Stimulated activated CD8-positive, alpha-beta memory T cell treated with anti-CD3 and anti-CD28 coated beads, Interleukin-7, amount 100 ng/mL, for 24 hours (primary cell): ENCODE results near the gene ICAM4.

Experiments
- DNase-seq: peaks from one replicate; pipeline ENCODE4 v3.0.0-alpha.2; 2020; ENCODE audit warnings: low read depth

ICAM4 gene

DNA sequence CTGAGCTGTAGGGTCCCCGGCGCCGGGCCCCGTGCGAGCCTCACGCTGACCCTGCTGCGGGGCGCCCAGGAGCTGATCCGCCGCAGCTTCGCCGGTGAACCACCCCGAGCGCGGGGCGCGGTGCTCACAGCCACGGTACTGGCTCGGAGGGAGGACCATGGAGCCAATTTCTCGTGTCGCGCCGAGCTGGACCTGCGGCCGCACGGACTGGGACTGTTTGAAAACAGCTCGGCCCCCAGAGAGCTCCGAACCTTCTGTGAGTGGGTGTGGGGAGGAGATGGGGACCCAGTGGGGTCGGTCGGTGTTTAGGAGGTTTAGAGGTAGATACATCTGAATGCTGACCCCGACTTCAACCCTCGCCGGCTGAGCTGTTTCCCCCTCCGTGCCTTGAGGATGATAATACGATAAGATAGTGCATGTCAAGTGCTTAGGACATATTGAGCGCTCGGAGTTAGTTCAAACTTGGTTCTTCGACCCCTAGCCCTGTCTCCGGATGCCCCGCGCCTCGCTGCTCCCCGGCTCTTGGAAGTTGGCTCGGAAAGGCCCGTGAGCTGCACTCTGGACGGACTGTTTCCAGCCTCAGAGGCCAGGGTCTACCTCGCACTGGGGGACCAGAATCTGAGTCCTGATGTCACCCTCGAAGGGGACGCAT is 4.9 kb downstream of the ICAM4 start:
- no peak for DNase-seq

DNA sequence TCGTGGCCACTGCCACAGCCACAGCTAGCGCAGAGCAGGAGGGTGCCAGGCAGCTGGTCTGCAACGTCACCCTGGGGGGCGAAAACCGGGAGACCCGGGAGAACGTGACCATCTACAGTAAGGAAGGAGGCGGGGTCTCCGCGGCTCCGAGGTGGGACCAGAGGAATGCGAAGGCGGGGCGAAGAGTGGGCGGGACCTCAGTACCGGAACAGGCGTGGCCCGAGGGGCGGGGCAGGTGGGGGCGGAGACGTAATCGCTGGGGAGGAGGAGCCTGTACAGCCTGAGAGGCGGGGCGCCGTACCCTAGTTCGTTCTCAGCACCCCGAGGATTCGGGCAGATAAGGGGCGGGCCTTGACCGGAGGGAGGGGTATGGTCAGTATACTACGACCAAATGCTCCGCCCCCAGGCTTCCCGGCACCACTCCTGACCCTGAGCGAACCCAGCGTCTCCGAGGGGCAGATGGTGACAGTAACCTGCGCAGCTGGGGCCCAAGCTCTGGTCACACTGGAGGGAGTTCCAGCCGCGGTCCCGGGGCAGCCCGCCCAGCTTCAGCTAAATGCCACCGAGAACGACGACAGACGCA is 5.5 kb downstream of the ICAM4 start:
- DNase-seq = peak; percentile 56

DNA sequence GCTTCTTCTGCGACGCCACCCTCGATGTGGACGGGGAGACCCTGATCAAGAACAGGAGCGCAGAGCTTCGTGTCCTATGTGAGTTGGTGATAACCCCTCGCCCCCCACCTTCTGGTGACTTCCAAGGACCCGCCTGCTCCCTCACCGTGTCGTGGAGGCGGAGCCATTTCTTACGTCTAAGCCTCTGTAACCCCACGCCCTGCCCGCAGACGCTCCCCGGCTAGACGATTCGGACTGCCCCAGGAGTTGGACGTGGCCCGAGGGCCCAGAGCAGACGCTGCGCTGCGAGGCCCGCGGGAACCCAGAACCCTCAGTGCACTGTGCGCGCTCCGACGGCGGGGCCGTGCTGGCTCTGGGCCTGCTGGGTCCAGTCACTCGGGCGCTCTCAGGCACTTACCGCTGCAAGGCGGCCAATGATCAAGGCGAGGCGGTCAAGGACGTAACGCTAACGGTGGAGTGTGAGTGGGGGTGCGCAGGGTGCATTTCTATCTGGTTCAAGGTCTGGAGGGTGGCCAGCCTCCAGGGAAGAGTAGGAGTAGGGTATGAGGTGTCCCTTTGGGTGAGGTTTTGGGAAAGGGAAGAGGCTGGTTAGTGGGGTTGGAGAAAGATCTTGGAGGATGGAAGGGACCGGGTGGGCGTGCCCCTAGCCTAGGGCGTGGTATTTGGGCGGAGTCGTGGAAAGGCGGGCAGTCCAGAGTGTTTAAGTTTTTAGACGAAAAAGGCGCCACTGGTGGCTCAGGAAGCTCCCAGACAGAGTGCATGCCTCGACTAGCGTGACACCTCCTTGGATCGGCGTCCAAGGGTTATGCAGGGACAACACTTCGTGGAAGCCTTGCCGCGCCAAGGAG is 6.3 kb downstream of the ICAM4 start:
- DNase-seq = no peak

DNA sequence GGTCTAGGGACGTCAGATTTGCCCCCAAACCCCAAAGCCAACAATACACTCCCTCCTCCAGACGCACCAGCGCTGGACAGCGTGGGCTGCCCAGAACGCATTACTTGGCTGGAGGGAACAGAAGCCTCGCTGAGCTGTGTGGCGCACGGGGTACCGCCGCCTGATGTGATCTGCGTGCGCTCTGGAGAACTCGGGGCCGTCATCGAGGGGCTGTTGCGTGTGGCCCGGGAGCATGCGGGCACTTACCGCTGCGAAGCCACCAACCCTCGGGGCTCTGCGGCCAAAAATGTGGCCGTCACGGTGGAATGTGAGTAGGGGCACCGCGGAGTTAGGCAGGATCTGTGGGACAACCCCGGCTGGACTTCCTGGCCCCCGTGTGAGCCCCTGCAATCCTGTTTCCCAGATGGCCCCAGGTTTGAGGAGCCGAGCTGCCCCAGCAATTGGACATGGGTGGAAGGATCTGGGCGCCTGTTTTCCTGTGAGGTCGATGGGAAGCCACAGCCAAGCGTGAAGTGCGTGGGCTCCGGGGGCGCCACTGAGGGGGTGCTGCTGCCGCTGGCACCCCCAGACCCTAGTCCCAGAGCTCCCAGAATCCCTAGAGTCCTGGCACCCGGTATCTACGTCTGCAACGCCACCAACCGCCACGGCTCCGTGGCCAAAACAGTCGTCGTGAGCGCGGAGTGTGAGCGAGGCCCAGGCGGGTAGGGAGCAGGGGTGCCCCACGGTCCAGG is 7.0 kb downstream of the ICAM4 start:
- no peak for DNase-seq

DNA sequence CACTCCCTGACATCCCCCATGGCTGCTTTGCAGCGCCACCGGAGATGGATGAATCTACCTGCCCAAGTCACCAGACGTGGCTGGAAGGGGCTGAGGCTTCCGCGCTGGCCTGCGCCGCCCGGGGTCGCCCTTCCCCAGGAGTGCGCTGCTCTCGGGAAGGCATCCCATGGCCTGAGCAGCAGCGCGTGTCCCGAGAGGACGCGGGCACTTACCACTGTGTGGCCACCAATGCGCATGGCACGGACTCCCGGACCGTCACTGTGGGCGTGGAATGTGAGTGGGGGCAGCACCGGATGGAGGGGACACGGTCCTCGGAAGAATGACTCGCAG is 7.6 kb downstream of the ICAM4 start:
- DNase-seq = no peak

DNA sequence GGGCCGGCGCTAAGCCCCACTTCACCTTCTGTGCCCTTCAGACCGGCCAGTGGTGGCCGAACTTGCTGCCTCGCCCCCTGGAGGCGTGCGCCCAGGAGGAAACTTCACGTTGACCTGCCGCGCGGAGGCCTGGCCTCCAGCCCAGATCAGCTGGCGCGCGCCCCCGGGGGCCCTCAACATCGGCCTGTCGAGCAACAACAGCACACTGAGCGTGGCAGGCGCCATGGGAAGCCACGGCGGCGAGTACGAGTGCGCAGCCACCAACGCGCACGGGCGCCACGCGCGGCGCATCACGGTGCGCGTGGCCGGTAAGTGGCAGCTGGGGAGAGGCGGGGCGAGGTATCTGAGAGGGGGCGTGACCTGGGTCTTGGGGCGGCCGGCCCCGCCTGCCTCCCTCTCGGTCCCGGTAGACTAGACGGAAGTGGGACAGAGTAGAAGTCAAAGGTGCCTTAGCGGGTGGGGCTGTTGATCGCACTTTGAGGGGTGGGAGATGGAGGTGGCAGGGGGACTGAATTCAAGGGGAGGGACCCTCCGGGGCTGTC is 8.6 kb downstream of the ICAM4 start:
- no peak for DNase-seq

DNA sequence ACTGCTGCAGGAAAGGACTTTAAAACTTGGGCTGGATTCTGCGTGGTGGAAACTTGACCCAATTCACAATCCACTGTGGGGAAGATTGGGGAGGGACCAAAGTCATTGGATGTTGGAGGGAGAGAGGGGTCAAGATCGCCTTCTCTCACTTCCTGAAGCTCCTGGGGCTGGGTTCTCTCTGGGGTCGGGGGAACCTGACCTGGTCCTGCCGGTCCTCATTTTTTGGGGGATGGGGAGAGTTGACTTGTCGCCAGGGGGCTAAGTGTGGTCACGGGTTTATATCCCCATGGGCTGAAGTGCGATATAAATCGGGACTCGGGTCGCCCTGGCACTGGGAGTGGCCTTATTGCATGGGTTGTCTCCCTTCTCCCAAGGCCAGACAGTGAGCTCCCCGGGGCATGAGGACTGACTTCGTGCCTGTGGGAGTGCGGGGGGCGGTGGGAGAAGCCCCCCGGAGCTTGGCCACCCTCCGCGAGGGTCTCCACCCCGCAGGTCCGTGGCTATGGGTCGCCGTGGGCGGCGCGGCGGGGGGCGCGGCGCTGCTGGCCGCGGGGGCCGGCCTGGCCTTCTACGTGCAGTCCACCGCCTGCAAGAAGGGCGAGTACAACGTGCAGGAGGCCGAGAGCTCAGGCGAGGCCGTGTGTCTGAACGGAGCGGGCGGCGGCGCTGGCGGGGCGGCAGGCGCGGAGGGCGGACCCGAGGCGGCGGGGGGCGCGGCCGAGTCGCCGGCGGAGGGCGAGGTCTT is 9.3 kb downstream of the ICAM4 start:
- no peak for DNase-seq

DNA sequence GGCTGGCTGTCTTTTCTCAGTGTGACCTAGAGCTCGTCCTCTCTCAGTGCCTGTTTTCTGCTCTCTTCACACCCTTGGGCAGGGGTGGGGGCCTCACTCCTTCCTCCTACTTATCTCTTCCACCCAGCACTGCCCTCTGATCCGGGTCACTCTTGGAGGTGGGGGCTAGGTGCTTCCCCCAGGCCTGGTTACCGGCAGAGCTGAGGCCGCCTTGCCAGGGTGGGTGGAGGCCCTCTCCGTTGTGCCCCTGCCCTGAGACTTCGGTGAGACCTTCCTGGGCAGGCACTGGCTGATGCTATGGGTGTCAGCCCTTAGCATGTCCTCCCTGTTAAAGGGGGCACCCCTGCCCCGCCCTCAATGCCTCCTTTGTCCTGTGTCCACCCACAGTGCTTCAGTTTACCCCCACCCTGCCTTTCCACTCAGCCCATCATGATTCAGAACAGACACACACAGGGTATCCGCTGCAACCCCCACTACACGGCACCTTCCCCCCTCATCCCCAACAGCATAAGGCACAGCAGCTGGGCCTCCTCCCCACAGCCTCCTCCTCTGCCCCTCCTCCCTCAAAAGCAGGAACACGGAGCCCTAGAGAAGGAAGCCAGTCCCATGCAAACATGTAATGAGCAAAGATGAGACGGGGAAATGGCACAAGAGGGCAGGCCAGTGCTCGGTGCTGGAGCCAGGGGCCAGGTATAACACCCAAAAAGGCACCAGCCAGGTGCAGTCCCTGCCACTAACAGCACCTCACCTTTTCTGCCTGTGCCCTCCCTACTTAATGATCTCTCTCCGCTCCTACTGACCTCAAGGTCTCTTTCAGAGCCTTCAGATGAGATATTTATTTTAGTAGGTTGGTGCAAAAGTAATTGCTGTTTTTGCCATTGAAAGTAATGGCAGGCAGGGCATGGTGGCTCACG is 13.0 kb downstream of the ICAM4 start:
- no peak for DNase-seq

DNA sequence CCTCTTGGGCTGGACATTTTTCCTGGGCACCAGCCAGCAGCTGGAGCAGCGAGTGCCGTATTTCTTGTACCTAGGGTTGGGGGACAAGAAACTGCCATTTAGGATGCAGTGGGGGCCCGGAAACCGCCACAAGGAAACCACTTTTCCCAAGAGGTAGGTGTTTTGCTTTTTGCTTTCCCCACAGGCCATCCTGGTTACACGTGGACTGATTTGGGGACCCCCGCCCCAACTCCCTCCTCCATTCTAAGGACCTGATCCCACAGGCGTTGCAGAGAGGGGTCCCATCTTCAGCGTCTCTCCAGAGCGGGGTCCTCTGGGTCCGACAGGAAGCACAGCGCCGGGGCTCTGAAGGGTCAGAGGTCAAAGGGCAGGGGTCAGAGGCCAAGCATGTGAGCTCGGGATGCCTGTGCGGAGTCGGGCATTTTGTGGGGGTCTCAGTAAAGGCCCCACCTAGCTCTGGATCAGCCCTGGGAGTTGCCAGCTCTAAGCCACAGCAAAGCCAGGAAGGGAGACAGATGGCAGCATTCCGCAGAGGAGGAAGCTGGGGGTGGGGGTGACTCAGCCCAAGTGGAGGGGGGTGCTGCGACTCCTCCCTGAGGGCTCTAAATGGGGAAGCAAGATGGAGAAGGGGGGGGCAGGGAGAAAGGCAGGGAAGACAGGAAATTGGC is 18.5 kb downstream of the ICAM4 start:
- DNase-seq = no peak

DNA sequence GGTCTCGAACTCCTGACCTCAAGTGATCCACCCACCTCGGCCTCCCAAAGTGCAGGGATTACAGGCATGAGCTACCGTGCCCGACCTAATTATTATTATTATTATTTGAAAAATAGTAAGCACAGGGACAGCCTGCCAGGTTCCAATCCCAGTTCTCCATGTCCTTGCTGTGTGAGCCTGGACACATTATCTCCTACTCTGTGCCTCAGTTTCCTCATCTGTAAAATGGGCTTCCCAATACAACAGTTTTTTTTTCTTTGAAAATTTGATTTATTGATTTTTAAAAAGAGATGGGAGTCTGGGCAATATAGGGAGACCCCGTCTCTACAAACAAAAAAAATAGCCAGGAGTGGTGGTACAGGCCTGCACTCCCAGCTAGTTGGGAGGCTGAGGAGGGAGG is 19.6 kb downstream of the ICAM4 start:
- DNase-seq = no peak

DNA sequence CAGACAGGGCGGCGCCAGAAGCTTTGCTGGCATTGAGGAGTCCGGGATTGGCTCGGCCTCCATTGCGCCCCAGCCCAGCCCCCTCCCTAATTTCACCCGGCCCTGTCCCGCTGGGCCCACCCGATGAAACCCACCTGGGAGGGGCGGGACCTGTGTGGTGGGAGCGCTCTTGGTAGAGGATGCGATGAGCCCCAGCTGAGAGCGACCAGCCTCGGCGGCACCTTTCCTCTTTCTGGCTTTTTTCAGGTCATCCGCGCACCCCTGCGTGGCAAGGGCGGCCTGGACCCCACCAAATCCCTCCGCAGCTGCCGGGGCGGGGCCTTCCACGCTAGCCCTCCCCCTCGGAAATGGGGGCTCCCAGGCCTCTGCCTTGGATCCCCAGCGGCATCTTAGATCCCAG is 22.7 kb downstream of the ICAM4 start, which contains the start of gene ZGLP1:
Gene ZGLP1 (minus strand): TSS at position 393 of the 400 bp plus-strand sequence.
- DNase-seq = no peak

DNA sequence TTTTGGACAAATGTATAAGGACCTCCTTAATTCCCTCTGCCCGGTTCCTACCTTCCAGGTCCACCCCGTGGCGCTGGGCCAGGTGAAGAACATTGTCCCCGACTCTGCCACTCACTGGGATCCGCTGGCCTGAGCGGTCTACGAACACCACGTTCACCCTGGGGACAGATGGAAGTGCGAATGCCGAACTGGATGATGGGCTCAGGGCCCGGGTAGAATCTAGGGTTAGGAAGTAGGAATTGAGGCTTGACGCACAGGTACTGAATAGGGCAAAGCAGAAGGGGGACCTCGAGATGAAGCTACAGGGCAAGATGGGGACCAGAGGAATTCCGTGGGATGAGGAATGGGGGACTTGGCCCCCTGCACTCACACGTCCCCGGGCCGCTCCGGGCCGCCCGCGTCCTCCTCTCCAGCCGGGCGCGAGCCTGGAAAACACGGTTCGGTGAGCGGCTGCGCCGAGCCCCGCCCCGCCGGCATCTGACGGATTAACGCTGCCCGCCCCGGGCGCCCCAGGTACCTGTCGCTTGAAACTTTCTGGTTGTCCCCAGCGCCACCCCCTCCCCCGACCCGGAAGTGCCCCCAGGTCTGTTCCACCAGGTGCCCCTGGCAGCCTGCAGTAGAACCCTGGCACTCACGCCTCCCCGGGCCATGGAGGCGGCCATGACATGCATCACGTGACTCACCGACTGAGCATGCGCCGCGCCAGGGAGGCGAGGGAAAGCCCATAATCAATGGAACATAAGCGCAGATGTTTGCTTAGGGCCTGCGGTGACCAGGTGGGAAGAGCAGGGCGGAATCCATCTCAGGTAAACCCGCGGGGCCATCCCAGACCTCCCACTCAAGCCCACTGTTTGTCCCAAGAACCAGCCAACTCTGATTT is 28.8 kb downstream of the ICAM4 start, which contains the start of gene FDX2:
Gene FDX2 (minus strand): TSS at position 681 of the 880 bp plus-strand sequence. CDS start 19 bp downstream, at position 662.
- peak; percentile 89 for DNase-seq

DNA sequence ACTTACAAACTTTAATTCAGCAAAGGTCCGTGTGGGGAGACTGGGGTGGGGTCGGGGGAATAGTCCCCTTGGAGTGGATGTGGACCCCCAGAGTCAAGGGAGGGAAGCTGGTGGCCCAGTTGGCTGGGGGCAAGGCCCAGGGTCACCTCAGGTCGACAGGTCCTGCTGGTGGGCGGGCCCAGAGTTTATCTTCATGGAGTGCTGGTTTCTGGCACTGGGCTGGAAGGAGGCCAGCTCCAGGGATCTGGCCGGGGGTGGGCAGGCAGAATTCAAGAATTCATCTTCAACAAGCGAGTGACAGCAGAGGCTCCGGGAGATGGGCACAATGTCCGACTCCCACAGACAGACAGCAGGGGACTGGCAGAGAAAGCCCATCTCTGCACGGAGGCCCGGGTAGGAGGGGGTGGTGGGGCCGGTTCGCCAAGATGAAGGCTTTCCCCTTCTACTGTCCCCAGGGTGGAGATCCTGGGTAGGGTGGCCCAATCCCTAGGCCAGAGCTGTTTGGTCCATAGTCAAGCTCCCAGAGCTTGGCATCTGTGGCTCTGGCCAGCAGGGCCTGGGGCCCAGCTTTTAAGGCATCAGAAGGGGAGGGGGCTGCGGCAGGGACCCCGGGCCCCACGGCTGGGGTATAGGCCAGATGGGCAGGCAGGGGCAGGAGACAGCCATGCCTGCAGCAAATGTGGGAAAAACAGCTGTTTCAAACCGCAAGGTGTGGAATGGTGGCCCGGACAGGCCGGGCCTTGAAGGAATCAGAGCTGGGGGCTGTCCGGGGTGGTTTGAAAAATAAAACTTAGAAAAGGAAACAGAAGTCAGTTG is 29.7 kb downstream of the ICAM4 start:
- DNase-seq = no peak

DNA sequence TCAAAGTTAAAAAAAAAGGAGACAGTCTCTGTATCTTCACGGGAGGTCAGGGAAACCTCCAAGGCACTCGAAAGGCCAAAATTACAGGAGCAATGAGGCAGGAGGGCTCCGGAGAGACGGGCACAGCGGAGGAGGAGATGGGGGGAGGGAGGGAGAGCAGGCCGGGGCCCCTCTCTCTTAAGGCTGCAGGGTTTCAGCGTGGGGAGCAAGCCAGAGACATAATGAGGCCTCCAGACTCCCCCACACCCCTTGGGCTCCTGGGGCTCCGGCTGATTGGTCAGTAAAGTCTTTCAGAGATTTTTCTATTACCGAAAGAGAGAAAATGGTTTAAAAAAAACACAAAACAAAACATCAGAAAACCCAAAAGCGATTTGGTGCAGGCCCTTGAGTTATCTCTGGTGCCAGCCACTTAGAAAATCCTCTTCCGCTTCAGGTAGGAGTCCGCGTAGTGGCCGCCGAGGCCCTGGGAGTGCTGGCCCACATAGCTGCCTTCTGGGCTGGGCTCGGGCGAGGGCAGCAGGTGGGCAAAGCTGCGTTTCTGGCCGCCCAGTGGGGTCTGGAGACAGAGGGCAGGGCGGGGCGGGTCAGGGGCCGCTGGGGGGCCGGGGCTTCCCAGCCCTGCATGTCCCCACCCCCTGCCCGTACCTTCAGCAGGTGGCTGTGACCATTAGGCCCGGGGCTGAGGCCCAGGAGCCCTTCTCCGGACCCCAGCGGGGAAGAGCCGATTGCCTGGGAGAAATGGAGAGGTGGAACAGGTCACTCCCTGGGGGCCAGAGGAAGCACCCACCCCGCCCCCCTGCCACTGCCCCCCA is 30.5 kb downstream of the ICAM4 start:
- no peak for DNase-seq

DNA sequence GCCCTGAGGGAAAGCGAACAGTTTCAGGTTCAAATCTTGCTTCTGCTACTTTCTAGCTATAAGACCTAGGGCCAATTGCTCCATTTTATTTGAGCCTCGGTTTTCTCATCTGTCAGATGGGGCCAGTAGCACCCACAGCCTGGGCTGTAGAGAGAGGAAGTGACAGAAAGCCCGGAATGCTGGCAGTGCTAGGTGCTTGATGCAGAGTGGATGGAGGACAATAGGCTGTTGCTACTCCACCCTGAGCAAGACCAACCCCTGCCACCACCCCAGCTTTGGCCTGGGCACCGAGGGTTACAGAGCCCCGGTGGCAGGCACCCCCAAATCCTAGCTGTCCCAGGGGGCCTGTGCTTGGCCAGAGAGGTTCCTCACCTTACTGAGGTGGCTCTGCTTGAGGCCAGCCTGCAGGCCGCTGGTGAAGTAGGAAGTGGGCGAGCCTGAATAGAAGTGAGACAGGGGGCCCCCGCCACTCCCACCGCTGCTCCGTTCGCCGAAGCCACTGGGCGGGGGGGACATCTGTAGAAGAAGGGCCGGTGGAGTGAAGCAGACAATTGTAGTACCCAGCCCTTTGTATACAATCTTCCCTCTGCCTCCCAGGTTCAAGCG is 31.2 kb downstream of the ICAM4 start:
- no peak for DNase-seq

DNA sequence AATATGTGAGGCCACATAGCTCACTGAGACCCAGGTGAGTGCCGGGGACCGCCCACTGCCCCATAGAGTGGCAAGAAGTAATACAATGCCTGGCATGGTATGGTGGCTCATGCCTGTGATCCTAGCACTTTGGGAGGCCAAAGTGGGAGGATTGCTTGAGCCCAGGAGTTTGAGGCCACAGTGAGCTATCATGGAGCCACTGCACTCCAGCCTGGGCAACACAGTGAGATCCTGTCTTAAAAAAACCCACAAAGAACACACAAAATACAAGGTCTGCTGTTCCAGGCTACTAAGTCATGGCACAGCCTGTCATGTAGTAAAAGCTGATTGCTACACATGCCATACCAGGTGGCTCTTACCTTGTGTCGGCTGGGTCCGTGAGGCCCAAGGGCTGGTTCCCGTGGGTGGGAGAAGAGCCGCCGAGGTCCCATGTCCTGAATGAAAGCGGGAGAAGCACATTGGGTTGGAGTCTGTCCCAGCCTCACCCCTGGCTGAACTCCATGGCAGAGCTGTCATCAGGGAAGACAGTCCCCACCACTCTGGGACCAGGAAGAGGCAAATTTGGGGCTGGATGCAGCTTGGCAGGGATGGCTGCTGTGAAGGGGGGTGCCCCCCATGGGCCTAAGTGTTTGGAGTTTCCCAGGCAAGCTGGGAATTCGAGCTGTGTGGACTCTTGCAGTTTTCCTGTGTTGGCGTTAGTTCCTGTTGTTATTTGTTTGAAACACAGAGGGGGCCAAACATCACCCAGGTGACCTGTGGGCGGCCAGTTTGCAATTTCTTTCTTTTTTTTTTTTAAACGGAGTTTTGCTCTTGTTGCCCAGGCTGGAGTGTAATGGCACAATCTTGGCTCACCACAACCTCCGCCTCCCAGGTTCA is 32.3 kb downstream of the ICAM4 start:
- DNase-seq = no peak
